COLO829 (cell line): Measurements from ENCODE around the gene GCKR.
A peak's percentile ranks its signal among the peaks of the same experiment; 100 is the strongest.

Experiments
- DNase-seq: peaks from one replicate; pipeline ENCODE4 v3.0.0; 2012; ENCODE audit warnings: low spot score

Gene GCKR, protein sequence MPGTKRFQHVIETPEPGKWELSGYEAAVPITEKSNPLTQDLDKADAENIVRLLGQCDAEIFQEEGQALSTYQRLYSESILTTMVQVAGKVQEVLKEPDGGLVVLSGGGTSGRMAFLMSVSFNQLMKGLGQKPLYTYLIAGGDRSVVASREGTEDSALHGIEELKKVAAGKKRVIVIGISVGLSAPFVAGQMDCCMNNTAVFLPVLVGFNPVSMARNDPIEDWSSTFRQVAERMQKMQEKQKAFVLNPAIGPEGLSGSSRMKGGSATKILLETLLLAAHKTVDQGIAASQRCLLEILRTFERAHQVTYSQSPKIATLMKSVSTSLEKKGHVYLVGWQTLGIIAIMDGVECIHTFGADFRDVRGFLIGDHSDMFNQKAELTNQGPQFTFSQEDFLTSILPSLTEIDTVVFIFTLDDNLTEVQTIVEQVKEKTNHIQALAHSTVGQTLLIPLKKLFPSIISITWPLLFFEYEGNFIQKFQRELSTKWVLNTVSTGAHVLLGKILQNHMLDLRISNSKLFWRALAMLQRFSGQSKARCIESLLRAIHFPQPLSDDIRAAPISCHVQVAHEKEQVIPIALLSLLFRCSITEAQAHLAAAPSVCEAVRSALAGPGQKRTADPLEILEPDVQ

DNA sequence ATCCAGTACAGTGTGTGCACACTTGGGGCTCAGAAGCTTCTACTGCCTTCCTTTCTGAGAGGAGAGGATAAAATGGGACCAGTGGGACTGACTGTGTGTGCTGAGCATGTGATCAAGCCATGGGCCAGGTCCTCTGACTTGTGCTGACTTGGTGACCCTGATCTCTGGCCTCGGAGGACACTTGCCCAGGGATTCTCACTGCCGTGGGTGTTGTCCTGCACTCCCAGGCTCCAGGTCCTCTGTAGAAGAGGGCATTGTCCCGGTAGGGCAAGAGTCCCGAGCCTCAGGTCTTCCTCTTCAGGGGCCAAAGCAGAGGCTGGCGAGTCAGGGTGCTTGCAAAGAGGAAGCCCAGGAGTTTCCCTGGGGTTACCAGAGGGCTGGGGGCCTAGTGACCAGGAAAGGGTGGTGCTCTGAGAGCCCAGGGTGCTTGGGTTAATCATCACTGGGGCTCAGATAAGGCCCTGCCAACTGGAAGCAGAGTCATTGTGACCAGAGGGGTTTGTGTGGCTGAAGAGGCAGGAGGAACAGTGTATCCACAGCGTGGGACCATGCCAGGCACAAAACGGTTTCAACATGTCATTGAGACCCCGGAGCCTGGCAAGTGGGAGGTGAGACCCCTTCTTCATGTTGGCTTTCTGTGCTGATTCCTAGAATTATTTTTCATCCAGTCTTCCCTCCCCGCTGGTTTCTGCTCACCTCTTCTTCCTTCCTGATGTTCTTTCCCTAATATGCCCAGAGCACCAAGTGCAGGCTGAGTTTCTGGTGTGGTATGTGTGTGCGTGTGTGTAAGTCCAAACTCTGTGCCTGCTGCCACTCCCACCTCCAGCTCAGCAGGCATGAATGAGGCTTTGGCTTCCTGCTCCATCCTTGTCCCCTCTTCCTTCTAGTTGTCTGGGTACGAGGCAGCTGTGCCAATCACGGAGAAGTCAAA, at the start of gene GCKR:
Gene GCKR (plus strand): TSS at position 483 of the 931 bp plus-strand sequence. CDS start 66 bp downstream, at position 549.
- no peak for DNase-seq

DNA sequence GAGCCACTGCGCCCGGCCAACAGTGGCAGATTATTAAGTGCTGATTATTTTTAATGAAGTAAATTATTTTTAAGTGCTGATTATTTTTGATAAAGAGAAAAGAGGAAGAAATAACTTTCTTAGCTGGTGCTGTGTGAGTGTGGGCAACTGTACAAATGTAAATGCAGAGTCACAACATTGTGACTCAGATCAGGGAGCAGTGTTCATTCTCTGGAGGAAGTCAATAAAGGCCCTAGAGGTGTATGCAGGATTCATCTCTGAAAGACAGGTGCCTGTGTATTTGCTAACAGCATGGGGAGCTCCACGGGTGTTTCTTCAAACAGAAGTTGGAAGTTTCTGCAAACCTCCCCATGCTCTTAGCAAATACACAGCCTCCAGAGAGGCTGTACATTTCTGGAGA, 48.3 kb upstream of the GCKR start:
- DNase-seq, result no peak

DNA sequence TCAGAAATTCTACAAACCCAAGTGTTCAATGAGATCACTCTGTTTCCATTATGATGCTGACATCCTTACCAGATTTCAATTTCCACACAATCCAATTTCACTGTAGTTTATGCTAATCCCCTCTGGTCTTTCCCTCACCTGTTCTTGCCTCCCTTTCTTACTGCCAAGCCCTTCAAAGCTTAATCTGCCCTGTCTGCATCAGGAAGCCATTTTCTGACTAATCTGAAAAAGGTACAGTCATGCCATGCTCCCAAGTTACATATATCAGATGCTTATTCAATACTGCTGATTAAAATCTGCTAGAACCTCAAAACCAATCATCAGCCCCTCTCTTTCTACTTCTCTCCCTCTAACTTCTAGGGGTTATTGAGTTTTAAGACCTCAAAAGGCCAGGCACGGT, 45.5 kb upstream of the GCKR start:
- DNase-seq, result no peak

DNA sequence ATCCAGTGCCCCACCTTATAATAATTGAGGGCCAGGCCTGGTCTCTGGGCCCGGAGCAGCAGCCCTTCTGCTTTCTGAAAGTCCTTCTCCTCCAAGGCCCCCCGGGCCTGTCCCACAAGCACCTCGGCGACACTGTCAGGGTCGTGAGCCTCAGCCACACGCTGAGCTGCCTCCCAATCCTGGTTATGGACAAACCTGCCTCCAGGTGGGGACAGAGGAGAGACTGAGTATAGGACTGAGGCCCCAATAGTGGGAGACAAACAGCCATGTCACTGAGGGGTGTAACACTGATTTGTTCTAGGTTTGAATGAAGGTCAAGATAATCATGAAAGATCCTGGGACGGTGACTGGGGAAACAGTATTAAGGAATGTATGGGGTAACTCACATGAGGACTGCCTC, 42.7 kb upstream of the GCKR start:
- no peak for DNase-seq

DNA sequence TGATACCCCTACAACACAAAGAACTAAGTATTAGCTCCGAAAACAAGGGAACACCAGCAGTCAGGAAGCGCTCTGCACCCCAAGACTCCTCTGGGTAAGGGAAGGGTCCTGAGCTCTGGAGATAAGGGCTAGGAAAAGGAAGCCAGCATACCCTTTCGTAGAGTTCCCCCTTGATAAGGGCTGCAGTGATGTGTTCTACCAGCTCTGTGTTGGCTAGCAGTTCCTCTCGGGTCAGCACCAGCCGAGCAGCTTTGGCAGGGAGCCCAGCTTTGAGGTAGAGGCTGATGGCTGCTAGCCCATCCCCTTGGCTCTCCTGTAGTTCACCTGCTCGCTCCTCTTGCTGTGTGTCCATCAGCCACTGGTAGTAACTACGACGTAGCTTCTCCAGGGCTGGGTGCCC, 35.5 kb upstream of the GCKR start:
- no peak for DNase-seq

DNA sequence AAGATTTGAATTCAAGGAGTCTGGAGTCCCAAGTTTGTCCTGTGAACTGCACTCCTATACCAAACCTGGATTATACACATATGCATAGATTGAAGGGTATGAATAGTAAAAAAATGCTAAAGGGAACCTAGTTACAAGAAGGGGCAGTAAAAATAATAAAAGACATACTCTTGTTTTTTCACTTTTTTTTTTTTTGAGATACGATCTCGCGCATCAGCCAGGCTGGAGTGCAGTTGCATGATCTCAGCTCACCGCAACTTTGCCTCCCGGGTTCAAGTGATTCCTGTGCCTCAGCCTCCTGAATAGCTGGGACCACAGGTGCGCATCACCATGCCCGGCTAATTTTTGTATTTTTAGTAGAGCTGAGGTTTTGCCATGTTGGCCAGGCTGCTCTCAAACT, 32.2 kb upstream of the GCKR start:
- no peak for DNase-seq

DNA sequence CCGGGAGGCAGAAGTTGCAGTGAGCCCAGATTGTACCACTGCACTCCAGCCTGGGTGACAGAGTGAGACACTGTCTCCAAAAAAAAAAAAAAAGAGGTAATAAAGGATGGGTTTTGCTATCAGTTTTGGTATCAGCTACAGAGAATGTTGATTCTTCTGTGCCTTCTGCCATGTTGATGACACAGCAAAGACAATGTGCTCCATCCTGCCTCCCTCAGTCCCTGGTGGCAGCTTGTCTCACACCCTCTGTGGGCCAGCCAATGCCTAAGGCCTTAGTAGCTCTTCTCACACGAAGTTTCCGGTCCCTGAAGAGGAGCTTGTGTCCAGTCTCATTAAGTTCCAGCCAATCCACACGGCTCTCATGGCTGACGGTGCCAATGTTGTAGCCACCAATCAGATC, 24.7 kb upstream of the GCKR start:
- no peak for DNase-seq

DNA sequence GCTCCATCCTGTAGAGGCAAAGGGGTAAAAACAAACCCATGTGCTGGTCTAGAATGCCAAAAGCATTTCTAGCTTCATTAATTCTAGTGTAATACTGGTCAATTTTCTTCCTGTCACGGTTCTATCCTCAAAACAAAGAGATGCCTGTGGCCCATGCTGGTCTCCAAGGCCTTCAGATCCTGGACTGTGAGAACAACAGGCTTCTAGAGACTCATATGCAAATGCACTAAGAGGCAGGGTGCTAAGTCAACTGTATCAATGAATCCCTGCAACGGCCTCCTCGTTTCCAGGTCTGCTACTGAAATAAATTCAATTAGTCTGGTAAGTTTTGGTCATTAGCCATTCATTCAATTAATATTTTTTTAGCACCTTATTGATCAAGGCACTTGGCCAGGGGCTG, 11.1 kb upstream of the GCKR start:
- peak; percentile 13 for DNase-seq

DNA sequence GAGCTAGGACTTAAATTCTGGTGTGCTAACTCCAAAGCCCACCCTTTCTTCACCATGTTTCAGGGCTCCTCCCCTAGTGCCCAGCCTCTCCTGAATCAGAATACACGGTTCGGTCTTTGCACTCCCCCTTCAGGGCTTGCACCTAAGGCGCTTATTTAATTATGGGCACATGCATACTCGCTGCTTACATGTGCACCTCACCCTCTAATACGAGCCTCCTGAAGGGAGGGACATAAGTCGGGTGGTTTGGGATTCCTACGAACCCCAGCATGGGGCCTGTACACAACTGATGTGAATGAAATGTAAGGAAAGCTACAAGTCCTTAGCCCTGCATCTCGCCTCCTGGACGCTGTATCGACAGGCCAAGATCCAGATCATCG, 7.5 kb upstream of the GCKR start:
- DNase-seq, result no peak

DNA sequence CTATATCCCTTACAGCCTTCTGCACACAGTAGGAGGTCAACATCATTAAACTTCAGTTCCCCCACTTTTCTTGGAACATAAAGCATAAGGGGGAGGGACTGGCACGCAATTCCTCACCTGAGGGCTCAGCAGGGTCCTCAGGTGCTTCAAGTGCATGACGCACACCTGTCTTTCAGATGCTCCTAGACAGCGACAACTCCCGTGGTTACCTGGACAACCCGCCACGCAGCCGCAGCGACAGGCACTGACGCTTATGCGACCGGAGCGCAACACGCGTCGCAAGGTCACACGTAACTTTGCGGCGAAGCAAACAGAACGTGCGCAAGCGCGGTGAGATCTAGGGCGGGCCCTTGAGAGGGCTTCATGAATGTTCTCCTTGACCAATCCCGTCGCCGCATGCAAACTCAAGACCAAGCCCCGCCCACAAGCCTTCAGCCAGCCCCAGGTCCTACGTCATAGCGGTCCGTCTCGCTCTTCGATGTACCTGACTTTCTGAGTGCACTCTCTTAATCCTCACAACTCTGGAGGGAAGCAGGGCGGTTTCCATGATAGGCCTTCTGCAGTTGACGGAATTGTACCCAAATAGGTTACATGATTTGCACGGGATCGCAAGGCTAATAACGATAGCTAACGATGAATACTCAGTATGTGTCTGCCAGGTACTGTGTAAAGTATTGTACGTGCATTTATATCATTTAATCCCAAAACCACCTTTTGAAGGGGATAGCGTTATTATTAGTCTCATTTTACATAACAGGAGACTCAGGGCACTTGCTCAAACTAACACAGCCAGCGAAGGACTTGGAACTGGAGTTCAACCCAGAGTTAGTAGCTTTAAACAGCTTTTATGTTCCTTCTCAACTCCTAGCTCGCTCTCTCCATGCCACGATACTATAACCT, 6.9 kb upstream of the GCKR start, which contains the start of gene IFT172:
Gene IFT172 (minus strand): TSS at position 246 of the 900 bp plus-strand sequence. CDS start 90 bp downstream, at position 156.
- DNase-seq, result peak; percentile 97

DNA sequence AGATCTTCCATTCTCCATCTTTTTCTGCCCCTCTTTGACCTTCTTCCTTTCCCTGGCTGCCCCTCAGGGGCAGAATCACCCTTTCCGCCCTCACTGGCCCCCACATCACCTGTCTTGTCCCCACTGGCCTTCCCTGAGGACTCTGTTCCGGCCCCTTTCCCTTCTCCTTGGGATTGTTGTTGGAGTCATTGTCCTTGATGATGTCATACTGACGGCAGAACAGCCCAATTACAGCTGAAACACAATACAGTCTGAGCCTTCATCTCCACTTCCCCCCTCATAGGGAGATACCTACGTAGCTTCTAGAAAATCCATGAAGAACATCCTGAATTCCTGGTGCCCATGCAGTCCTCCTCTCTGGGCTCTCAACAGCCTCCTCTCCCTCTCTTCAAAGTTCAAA, 4.1 kb upstream of the GCKR start:
- no peak for DNase-seq

DNA sequence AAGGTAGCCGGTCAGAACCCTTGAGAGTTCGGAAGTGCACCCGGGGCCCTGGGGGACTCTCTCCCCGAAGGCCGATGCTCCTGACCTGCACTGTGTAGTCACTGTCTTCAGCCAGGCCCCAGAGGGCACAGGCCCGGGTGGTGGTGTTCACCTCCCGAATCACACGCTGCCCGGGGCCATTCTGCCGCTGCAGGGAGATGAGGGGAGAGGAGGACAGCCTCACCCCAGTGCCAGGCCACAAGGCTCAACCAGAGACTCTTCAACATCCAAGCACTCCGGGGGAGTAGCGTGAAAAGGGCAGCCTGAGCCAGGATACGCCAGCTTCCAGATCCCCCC, 2.7 kb upstream of the GCKR start:
- DNase-seq, result no peak

DNA sequence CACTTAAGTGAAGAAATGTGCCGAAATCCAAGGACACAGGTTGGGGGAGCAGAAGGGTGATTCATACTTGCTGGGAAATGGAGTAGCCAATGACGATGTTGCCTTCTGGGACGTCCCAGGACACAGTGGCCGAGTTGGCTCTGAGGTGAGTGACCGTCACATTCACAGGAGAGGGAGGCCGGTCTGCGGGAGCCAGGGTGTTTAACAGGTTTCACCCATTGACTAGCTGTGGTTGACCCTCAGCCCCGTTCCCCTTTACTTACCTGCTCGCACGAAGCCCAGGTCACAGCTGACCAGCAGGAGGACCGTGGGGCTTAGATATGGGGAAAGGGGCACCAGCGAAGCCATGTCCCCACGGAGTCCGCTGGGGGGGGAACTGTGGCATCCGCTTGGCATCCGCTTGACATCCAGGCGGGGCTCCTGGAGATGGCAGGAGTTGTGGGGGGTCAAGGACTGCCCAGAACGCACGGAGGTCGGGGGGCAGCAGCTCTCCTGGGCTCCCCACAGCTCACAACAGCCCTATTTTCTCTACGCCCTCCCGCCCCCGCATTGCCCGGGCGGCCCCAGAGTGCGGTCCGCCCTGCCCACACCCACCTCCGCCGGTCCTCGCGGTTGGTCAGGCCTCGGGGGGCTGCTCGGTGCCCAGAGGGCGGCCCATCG, 2.2 kb upstream of the GCKR start:
- no peak for DNase-seq

DNA sequence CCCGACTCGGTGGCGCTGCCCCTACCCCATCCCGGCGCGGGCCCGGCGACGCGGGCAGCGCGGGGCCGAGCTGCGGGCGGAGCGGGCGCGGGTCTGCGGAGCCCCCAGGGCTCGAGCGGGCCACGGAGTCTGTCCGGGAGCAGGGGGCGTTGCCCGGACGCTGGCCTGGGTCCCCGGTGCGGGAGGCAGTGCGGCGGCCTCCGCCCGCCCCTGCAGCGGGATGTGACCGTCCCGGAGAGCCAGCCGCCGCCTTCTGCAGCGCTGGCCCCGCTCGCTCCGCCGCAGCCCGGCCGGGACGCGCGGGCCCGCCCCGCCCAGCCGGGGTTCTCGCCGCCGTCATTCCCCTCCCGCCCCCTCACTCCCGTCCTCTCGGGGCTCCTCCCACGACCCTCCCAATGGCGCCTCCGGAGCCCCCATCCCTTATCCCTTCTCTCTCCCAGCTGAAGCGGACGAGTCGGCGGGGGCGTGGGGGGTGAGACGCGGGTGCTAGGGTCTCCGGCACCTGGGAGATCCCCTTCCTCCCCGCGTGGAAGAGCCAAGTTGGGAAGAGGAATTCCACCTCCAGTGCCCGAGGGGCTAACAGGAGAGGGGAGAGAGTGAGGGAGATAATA, 1.6 kb upstream of the GCKR start, which contains the start of gene FNDC4:
Gene FNDC4 (minus strand): TSS at position 257 of the 611 bp plus-strand sequence. CDS start 521 bp downstream, outside the sequence.
- DNase-seq, result no peak

DNA sequence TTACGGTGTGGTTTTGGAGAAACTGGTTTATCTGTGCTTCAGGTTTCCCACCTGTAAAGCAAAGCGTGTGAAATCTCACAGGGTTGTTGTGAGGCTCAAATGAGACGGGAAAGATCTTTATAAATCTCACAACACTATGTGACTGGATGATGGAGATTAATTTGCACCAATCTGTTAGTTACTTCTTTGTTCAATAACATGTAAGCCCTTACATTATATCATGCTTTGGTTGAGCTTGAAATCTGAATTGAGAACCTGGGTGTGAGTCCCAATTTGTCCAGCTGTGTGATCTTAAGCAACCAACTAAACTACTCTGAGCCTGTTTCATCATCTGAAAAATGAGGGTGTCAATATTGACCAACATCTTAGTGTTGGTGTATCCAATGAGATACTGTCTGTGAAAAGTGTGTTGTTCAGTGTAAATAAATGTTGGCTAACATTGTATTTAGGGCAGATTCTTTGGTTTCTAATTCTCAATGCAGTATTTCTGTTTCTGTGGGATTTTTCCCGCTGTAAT, 741 bp upstream of the GCKR start:
- no peak for DNase-seq

DNA sequence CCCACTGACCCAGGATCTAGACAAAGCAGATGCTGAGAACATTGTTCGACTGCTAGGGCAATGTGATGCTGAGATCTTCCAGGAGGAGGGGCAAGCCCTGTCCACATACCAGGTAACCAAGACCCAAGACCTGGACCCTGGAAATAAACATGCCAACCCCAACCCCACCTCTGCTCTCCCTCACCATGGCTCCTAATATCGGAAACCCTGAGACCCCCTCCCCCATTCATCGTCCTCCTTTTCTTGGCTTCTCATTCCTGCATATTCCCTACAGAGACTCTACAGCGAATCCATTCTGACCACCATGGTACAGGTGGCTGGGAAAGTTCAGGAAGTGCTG, 619 bp downstream of the GCKR start:
- no peak for DNase-seq

DNA sequence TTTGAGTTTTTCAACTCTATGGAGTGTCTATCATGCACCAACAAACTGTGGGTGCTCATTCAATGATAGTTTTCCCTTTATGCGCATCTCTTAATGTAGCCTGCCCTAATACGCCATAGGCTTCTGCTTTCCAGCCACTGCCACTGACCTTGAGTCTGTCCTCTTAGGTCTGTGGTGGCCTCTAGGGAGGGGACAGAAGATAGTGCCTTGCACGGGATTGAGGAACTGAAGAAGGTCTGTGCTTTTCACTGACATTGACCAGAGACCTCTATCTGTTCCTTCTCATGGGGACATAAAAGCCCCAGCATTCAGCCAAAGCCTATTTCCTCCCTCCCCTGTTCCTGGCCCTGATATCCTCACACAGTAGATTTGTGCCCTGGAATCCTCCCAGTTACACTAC, 2.3 kb downstream of the GCKR start:
- DNase-seq, result no peak

DNA sequence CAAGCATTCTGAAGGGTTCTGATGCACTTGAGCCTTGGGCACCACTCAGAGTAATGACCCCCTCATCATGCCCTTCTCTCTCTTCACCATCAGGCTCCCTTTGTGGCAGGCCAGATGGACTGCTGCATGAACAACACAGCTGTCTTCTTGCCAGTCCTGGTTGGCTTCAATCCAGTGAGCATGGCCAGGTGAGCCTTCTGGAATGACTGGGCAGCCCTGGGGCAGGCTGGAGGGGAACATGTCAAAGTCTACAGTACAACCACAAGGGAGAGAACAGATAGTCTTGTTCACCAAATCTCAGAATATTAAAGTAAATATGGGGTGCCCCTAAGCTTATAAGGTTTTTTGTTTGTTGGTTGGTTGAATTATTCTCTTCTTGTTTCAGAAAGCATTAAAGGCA, 4.4 kb downstream of the GCKR start:
- DNase-seq, result no peak

DNA sequence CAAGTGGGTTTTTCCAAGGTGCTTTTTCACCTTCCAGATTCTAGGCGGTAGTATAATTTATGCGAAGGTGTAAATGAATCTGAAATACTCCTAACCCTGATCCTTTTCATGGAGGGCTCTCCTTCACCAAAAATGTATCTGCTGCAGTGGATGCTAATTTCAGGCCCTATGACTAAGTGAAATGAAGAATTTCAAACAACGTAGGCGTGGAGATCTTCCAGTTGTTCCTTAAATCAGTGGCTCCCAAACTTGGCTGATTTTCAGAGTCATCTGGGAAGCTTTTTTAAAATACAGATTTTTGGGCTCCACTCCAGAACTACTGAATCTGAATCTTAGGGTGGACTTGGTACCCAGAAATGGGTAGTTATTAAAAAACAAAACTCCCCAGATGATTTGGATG, 5.5 kb downstream of the GCKR start:
- no peak for DNase-seq

DNA sequence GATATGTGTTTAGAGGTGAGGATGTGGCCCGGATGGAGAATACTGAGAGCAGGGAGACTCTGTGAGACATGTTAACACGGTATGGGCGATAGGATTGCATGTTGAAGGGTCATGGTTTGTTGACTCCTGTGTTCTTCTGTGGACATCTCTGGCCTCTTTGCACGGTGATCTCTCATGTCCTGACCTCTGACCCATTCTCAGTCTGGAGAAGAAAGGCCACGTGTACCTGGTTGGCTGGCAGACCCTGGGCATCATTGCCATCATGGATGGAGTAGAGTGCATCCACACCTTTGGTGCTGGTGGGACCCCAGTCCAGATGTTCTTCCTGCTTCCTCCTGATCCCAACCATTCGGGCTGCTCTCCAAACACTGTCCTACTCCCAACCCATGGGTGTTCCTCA, 9.9 kb downstream of the GCKR start:
- DNase-seq, result no peak

DNA sequence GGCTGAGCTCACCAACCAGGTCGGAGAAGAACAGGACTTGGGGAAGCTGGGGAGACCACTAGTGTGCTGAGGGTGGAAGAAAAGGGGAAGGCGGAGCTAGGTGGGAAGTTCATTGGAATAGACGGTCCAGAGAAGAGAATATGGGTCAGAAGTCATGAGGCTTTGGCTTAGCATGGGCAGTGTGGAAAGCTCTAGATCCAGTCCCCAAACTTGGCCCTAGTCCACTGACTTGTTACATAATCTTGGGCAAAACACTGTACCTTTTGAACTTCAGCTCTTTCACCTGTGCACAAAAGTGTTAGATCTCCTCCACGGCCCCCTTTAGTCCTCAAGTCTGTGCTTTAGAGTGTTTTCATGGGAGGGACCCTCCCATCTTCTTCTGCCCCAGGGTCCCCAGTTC, 10.7 kb downstream of the GCKR start:
- no peak for DNase-seq
